ENCODE data around the gene SNAP47.

The SNAP47 gene

GRCh38 chr1:227730630-227731151, 4.5 kb upstream of the SNAP47 start:
- no peaks in the 10 kb centered on the region for H3K9me2 ChIP-seq (replicated peaks; ENCODE audit: insufficient read depth, low read length)
- H3K36me3 ChIP-seq (ENCODE audit: low read length), result no peaks in the 10 kb centered on the region
- peaks cover 6% of the 10 kb centered on the region; the same call in 1 of the 2 replicates for H3F3A ChIP-seq (ENCODE audit: insufficient read depth)
- H3K4me3 ChIP-seq (ENCODE audit: insufficient read depth, low read length, poor library complexity, severe bottlenecking), result no peak overlapping the region
- no peak overlapping the region for H2AFZ ChIP-seq (ENCODE audit: low read depth, low read length, severe bottlenecking)
- no peak overlapping the region for H3K9ac ChIP-seq (ENCODE audit: low read length)
- no peak overlapping the region for H3K4me2 ChIP-seq (ENCODE audit: low read depth, low read length, poor library complexity, severe bottlenecking)
- H3K27ac ChIP-seq (ENCODE audit: low read depth, low read length), result no peak overlapping the region
- H3K79me2 ChIP-seq (ENCODE audit: insufficient read depth, low read length), result peaks cover 20% of the 10 kb centered on the region
- no peaks in the 10 kb centered on the region for H3K27me3 ChIP-seq (ENCODE audit: low read length)
- no peaks in the 10 kb centered on the region for H3K9me3 ChIP-seq (ENCODE audit: insufficient read depth, low read length)
- TF ChIP-seq EZH2phosphoT487 (conservative IDR thresholded peaks at IDR 0.05; ENCODE audit: low read length) (no peak), CTCF (IDR thresholded peaks at IDR 0.05; ENCODE audit: insufficient read depth, low read length, poor library complexity, severe bottlenecking) (no peak)
- H4K20me1 ChIP-seq (ENCODE audit: low read depth, low read length), result no peaks in the 10 kb centered on the region

GRCh38 chr1:227731241-227731677, 4.0 kb upstream of the SNAP47 start:
- Histone ChIP-seq H3F3A (ENCODE audit: insufficient read depth) (peaks cover 6% of the 10 kb centered on the region; the same call in 1 of the 2 replicates), H3K27ac (ENCODE audit: low read depth, low read length) (no peak overlapping the region)

GRCh38 chr1:227731696-227732585, 3.3 kb upstream of the SNAP47 start:
- Histone ChIP-seq H3K27ac (ENCODE audit: low read depth, low read length) (no peak overlapping the region), H3K79me2 (ENCODE audit: insufficient read depth, low read length) (peaks cover 32% of the 10 kb centered on the region), H3F3A (ENCODE audit: insufficient read depth) (peaks cover 6% of the 10 kb centered on the region; the same call in 1 of the 2 replicates), H3K36me3 (ENCODE audit: low read length) (no peaks in the 10 kb centered on the region), H2AFZ (ENCODE audit: low read depth, low read length, severe bottlenecking) (no peak overlapping the region), H3K27me3 (ENCODE audit: low read length) (no peaks in the 10 kb centered on the region), H3K9me3 (ENCODE audit: insufficient read depth, low read length) (no peaks in the 10 kb centered on the region), H4K20me1 (ENCODE audit: low read depth, low read length) (no peaks in the 10 kb centered on the region), H3K9me2 (replicated peaks; ENCODE audit: insufficient read depth, low read length) (no peaks in the 10 kb centered on the region), H3K9ac (ENCODE audit: low read length) (no peak overlapping the region), H3K4me2 (ENCODE audit: low read depth, low read length, poor library complexity, severe bottlenecking) (no peak overlapping the region), H3K4me3 (ENCODE audit: insufficient read depth, low read length, poor library complexity, severe bottlenecking) (no peak overlapping the region)
- TF ChIP-seq CTCF (IDR thresholded peaks at IDR 0.05; ENCODE audit: insufficient read depth, low read length, poor library complexity, severe bottlenecking) (no peak), EZH2phosphoT487 (conservative IDR thresholded peaks at IDR 0.05; ENCODE audit: low read length) (no peak)

More at GRCh38 chr1:227731241-227731677, 4.0 kb upstream of the SNAP47 start:
- TF ChIP-seq CTCF (IDR thresholded peaks at IDR 0.05; ENCODE audit: insufficient read depth, low read length, poor library complexity, severe bottlenecking) (no peak), EZH2phosphoT487 (conservative IDR thresholded peaks at IDR 0.05; ENCODE audit: low read length) (no peak)
- H3K4me2 ChIP-seq (ENCODE audit: low read depth, low read length, poor library complexity, severe bottlenecking), result no peak overlapping the region
- no peaks in the 10 kb centered on the region for H3K36me3 ChIP-seq (ENCODE audit: low read length)
- H3K27me3 ChIP-seq (ENCODE audit: low read length), result no peaks in the 10 kb centered on the region
- H3K9ac ChIP-seq (ENCODE audit: low read length), result no peak overlapping the region
- no peaks in the 10 kb centered on the region for H4K20me1 ChIP-seq (ENCODE audit: low read depth, low read length)
- no peak overlapping the region for H3K4me3 ChIP-seq (ENCODE audit: insufficient read depth, low read length, poor library complexity, severe bottlenecking)
- peaks cover 26% of the 10 kb centered on the region for H3K79me2 ChIP-seq (ENCODE audit: insufficient read depth, low read length)
- H3K9me2 ChIP-seq (replicated peaks; ENCODE audit: insufficient read depth, low read length), result no peaks in the 10 kb centered on the region
- no peak overlapping the region for H2AFZ ChIP-seq (ENCODE audit: low read depth, low read length, severe bottlenecking)
- H3K9me3 ChIP-seq (ENCODE audit: insufficient read depth, low read length), result no peaks in the 10 kb centered on the region
